HG03571 (cell line): ENCODE data around the gene ACOX1.

Experiments
- ATAC-seq: cut with Tn5 transposase; IDR thresholded peaks from one replicate; pipeline ENCODE4 v1.9.1; 2021; ENCODE audit not compliant: unreplicated experiment

ACOX1 gene

DNA sequence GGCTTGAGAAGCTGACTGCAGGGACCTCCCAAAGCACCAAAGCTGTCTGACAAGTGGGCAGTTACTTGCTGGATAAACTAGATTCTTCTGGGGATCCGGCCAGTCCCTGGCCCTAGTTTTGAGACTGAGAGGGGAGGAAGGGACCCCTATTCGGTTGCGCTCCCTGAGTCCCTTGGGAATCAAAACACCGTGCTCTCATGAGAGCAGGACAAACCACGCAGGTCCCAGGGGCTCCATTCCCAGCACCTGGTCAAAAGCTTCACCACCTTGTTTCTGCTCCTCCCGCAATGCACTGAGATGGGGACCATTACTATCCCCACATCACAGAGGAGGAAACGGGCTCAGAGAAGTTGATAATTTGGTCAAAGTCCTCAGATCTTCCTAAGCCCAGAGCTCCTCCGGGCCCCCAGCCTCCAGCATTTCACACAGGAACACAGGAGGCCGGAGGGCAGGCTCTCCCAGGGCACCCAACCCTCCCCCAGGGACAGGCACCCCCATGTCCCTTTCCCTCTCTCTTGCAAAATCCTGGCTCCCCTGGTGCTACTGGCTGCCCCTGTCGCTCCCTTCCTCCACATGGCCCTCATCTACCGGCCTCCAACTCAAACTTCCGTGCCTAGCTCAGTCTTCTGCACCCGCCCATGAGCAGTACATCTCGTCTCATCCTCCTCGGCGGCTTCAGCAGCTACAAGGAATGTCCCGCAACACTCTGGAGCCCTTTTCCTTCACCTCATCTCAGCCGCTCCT, 85.5 kb downstream of the ACOX1 start:
- no peak for ATAC-seq

DNA sequence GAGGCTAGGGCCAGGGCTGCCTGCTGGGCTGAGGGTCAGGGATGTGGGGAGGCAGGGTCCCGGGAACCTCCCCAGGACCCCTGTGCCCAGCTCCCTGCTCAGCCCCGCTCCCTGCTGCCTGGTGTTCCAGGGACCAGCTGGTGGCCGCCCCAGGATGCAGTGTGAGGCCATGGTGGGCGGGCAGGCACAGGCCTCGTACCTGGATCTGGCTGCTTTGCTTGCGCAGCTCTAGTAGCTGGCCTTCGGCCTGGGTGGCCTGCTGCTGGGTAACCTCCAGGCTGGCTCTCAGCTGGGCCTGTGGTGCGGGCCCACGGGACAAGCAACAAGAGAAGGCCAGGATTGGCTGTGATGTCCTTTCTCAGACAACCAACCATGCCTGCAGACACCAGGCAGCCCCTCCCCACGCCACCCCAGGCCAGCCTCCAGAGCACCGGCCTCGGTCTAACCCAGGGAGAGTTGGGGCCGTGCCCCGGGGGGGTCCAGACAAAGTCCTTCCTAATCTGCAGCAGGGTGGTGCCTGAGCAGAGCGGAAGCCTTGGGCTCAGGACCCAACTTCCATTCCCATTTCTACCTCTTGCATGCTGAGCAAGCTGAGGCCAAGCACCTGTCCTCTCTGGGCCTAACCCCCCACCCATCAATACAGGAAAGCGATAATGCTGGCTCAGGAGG, 86.3 kb downstream of the ACOX1 start:
- ATAC-seq, result no peak

DNA sequence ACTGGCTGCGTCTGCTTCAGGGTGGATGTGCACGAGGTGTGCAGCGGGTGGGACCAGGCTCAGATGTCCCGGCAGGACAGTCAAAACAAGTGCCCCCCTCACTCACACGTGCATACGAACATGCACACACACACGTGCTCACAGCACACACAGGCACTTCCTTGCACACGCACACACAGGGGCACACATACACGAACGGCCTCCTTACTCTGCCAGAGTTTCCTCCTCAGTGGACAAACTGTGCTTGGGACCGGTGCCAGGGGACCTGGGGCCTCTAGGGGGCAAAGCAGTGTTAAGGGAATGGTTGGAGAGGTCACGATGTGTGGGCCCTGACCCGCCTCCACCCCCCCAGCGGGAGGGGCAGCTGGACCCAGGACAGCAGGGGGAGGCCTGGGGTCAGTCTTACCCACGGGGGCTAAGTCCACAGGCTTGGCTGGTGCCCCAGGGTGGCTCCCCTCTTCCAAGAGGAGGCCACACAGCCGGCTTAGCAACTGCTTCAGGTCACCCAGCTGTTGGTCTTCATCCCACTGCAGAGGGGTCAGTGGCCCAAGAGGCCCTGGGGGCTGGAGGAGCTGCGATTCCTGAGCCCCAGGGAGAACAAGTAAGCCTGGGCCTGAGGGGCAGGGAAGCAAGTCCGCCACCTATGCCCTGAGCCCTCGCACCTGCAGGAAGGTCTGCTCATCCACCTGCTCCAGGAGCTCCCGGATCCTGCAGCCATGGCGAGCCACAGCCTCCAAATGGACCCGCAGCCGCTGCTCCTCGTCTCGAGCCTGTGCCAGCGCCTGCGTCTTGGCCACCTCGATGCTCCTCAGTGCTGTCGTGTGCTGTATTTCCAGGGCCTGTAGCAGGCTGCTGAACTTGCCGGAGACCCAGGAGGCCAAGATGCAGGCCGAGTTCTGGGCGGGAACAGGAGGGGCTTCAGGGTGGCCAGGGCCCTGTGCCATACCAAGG, 87.1 kb downstream of the ACOX1 start:
- ATAC-seq, result no peak
